ENCODE data around the gene ARRB2.

DNA sequence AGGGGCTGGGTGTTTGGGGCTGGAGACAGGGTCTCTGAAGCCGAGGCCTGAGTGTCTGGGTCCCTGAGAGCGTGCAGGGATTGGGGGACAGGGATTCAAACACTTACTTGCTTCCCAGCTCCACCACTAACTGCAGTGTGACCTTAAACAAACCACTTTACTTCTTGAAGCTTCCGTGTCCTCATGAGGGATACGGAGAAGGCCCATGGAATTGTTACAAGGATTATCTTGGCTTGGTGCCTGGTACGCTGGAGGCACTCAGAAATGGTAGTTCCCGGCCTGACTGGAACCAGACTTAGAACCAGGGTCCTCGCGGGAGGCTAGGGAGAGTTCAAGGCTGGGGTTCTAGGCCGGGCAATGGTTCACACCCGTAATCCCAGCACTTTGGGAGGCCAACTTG, 32.2 kb downstream of the ARRB2 start:
- TF ChIP-seq, protein P1, sequence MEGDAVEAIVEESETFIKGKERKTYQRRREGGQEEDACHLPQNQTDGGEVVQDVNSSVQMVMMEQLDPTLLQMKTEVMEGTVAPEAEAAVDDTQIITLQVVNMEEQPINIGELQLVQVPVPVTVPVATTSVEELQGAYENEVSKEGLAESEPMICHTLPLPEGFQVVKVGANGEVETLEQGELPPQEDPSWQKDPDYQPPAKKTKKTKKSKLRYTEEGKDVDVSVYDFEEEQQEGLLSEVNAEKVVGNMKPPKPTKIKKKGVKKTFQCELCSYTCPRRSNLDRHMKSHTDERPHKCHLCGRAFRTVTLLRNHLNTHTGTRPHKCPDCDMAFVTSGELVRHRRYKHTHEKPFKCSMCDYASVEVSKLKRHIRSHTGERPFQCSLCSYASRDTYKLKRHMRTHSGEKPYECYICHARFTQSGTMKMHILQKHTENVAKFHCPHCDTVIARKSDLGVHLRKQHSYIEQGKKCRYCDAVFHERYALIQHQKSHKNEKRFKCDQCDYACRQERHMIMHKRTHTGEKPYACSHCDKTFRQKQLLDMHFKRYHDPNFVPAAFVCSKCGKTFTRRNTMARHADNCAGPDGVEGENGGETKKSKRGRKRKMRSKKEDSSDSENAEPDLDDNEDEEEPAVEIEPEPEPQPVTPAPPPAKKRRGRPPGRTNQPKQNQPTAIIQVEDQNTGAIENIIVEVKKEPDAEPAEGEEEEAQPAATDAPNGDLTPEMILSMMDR (IDR thresholded peaks at IDR 0.05) = no peak
- TF ChIP-seq POLR2A (IDR thresholded peaks at IDR 0.05) = no peak
- TF ChIP-seq POLR2AphosphoS5 (IDR thresholded peaks at IDR 0.05) = peak; percentile 78
